A549 (cell line): ENCODE results near the gene CISD3. TPM values are rescaled to one million over a fixed set of nuclear protein-coding genes. Genes with fewer than 3 reads are reported as not detected.

Experiments
- ATAC-seq, 2 experiments: fragments of 200-7000 bp in 1 of 2; fragments of >200 bp in 1 of 2; cut with Nextera tagmentation in 1 of 2; cut with Tn5 transposase in 1 of 2; 3 replicates each; pipeline versions ENCODE4 v1.8.0 to v1.9.1; 2018 to 2020; ENCODE audit warnings: mild to moderate bottlenecking in 1 of 2, moderate library complexity in 1 of 2
- CTCF ChIA-PET: fragments of 300-600 bp; sonication (Branson Sonifier 250); formaldehyde crosslinking; extraction: SDS; loops from one replicate; lab custom pipeline; 2021; ENCODE audit warnings: antibody characterized with exemption, inconsistent platforms; lab: Yijun Ruan, JAX
- POLR2A ChIA-PET: fragments of 350-600 bp; formaldehyde crosslinking; extraction: SDS; loops from one replicate; lab custom pipeline; 2021; ENCODE audit warnings: antibody characterized with exemption, inconsistent platforms; lab: Yijun Ruan, JAX
- DNase-seq, 2 experiments: peaks; one replicate each; pipeline versions ENCODE4 v3.0.0 to v3.0.0-alpha.2; 2011 to 2016; ENCODE audit warnings: low read depth in 1 of 2, low spot score in 1 of 2
- FAIRE-seq: peaks from 2 replicates; lab custom pipeline; 2011; peaks lifted over from hg19 to GRCh38; lab: Jason Lieb, UNC
- H3K27ac ChIP-seq, 2 experiments: fragments of >200 bp; sonication (Bioruptor Twin); formaldehyde crosslinking; 3 replicates each; pipeline ENCODE4 v1.5.1; 2016 to 2017
- H3K4me1 ChIP-seq: fragments of >200 bp; sonication (Bioruptor Twin); formaldehyde crosslinking; 3 replicates; pipeline ENCODE4 v1.6.1; 2016
- H3K4me2 ChIP-seq: fragments of >200 bp; sonication (Bioruptor Twin); formaldehyde crosslinking; 3 replicates; pipeline ENCODE4 v1.6.1; 2016
- H3K4me3 ChIP-seq: fragments of >200 bp; sonication (Bioruptor Twin); formaldehyde crosslinking; 3 replicates; pipeline ENCODE4 v1.5.1; 2016
- H3K9me3 ChIP-seq: fragments of >200 bp; sonication (Bioruptor Twin); formaldehyde crosslinking; 3 replicates; pipeline ENCODE4 v1.6.1; 2016
- CBX8 ChIP-seq: fragments of 200-600 bp; sonication (generic); IDR thresholded peaks from 2 replicates; pipeline ENCODE4 v1.6.1; 2016
- CEBPB ChIP-seq, 2 experiments: fragments of >200 bp in 1 of 2; sonication (Bioruptor Twin) in 1 of 2; formaldehyde crosslinking in 1 of 2; IDR thresholded peaks; 2 replicates each; pipeline ENCODE4 v1.6.1; 2012 to 2016
- CHD2 ChIP-seq: fragments of 150-350 bp; IDR thresholded peaks from 2 replicates; pipeline ENCODE4 v1.6.1; 2014; ENCODE audit warnings: low read length; ENCODE audit not compliant: partially characterized antibody
- CHD4 ChIP-seq: fragments of 200-600 bp; sonication (generic); IDR thresholded peaks from 2 replicates; pipeline ENCODE4 v1.6.1; 2016; ENCODE audit warnings: antibody characterized with exemption, mild to moderate bottlenecking, borderline replicate concordance
- E2F6 ChIP-seq: IDR thresholded peaks from 2 replicates; pipeline ENCODE4 v1.6.1; 2012; ENCODE audit warnings: low read depth, borderline replicate concordance
- EHF ChIP-seq: fragments of 250-450 bp; sonication (Bioruptor Pico); IDR thresholded peaks from 2 replicates; pipeline ENCODE4 v1.5.0; 2020; ENCODE audit warnings: mild to moderate bottlenecking
- EHMT2 ChIP-seq: fragments of 200-600 bp; sonication (generic); IDR thresholded peaks from 2 replicates; pipeline ENCODE4 v1.6.1; 2016; ENCODE audit warnings: antibody characterized with exemption, low read depth, mild to moderate bottlenecking, moderate library complexity
- ELK1 ChIP-seq: fragments of 150-350 bp; IDR thresholded peaks from 2 replicates; pipeline ENCODE4 v1.6.1; 2014; ENCODE audit warnings: low read depth, mild to moderate bottlenecking, low read length
- FOSB ChIP-seq: fragments of 250-450 bp; sonication (Bioruptor Pico); IDR thresholded peaks from 2 replicates; pipeline ENCODE4 v1.5.0; 2020; ENCODE audit warnings: mild to moderate bottlenecking, moderate library complexity
- FOXS1 ChIP-seq: fragments of 250-450 bp; sonication (Bioruptor Pico); IDR thresholded peaks from 2 replicates; pipeline ENCODE4 v1.5.0; 2020; ENCODE audit warnings: mild to moderate bottlenecking, moderate library complexity
- HDAC2 ChIP-seq: fragments of 200-600 bp; sonication (generic); IDR thresholded peaks from 2 replicates; pipeline ENCODE4 v1.6.1; 2016
- HEYL ChIP-seq: fragments of 250-450 bp; sonication (Bioruptor Pico); IDR thresholded peaks from 2 replicates; pipeline ENCODE4 v1.8.0; 2021; ENCODE audit warnings: mild to moderate bottlenecking, moderate library complexity
- HOXA7 ChIP-seq: fragments of 250-450 bp; sonication (Bioruptor Pico); IDR thresholded peaks from 2 replicates; pipeline ENCODE4 v1.5.0; 2020; ENCODE audit warnings: mild to moderate bottlenecking, moderate library complexity
- HOXB5 ChIP-seq: fragments of 250-450 bp; sonication (Bioruptor Pico); IDR thresholded peaks from 2 replicates; pipeline ENCODE4 v1.5.0; 2020; ENCODE audit warnings: mild to moderate bottlenecking, moderate library complexity
- KDM1A ChIP-seq: fragments of 200-600 bp; sonication (generic); IDR thresholded peaks from 2 replicates; pipeline ENCODE4 v1.6.1; 2016; ENCODE audit warnings: low read depth, mild to moderate bottlenecking
- NFE2L2 ChIP-seq: fragments of 150-350 bp; conservative IDR thresholded peaks from 2 replicates; pipeline ENCODE4 v1.6.1; 2014; ENCODE audit warnings: low read length
- PHF8 ChIP-seq: fragments of 200-600 bp; sonication (generic); IDR thresholded peaks from 2 replicates; pipeline ENCODE4 v1.6.1; 2016; ENCODE audit warnings: low read depth, mild to moderate bottlenecking, antibody characterized with exemption, moderate library complexity, borderline replicate concordance
- POLR2A ChIP-seq: IDR thresholded peaks from 2 replicates; pipeline ENCODE4 v1.6.1; 2012; ENCODE audit warnings: mild to moderate bottlenecking, low read length
- RARB ChIP-seq: fragments of 250-450 bp; sonication (Bioruptor Pico); IDR thresholded peaks from 2 replicates; pipeline ENCODE4 v1.8.0; 2021; ENCODE audit warnings: mild to moderate bottlenecking, moderate library complexity
- REST ChIP-seq: fragments of 200-600 bp; sonication (generic); IDR thresholded peaks from 2 replicates; pipeline ENCODE4 v1.6.1; 2016; ENCODE audit warnings: antibody characterized with exemption, mild to moderate bottlenecking, moderate library complexity
- TFCP2L1 ChIP-seq: fragments of 250-450 bp; sonication (Bioruptor Pico); IDR thresholded peaks from 2 replicates; pipeline ENCODE4 v1.5.0; 2021; ENCODE audit warnings: mild to moderate bottlenecking
- TP53 ChIP-seq: fragments of 250-450 bp; sonication (Bioruptor Pico); IDR thresholded peaks from 2 replicates; pipeline ENCODE4 v1.5.0; 2021; ENCODE audit warnings: mild to moderate bottlenecking, moderate library complexity
- ZC3H11A ChIP-seq: fragments of 450-650 bp; IDR thresholded peaks from 2 replicates; pipeline ENCODE4 v1.6.1; 2014; ENCODE audit warnings: antibody characterized with exemption, mild to moderate bottlenecking
- ZFP36 ChIP-seq: fragments of 450-650 bp; IDR thresholded peaks from 2 replicates; pipeline ENCODE4 v1.6.1; 2014; ENCODE audit warnings: borderline replicate concordance; ENCODE audit not compliant: partially characterized antibody
- ZNF302 ChIP-seq: fragments of 250-450 bp; sonication (Bioruptor Pico); IDR thresholded peaks from 2 replicates; pipeline ENCODE4 v1.9.0; 2021; ENCODE audit warnings: inconsistent platforms, mild to moderate bottlenecking, moderate library complexity
- WGBS: methylation state at CpG from one replicate; pipeline ENCODE4 v1.1.6; 2017; ENCODE audit errors: missing lambda C conversion rate; 5-methylcytosine and 5-hydroxymethylcytosine counted together
- polyA plus RNA-seq, 4 experiments: library from polyadenylated mRNA; depleted of rRNA in 3 of 4; stranded (reverse); fragments of >200 nt; fragmentation: RNase III in 1 of 4; extraction: RNeasy Plus Mini Kit Qiagen cat#74134 plus additional on column Dnase treatment in 1 of 4; gene quantifications; 2 replicates in 3 of 4; 3 replicates in 1 of 4; pipeline ENCODE4 v1.2.3, GENCODE V29; 2011 to 2017

Gene CISD3
- polyA plus RNA-seq, 2 of the 4 experiments (the other 2 are of a cell fraction): 24.5 to 33.0 TPM

GRCh38 chr17:38748149-38748891 is 18.2 kb downstream of the CISD3 start, which contains the start of gene PCGF2 (continued):
- TF ChIP-seq CHD4 (no peak), FOSB (CRISPR knock-in tag) (no peak), ELK1 (no peak), TFCP2L1 (CRISPR knock-in tag) (no peak), FOXS1 (CRISPR knock-in tag) (no peak), ZFP36 (no peak), KDM1A (no peak), NFE2L2 (no peak), POLR2A (peak; percentile 88), TP53 (CRISPR knock-in tag) (no peak), HOXA7 (CRISPR knock-in tag) (no peak), ZNF302 (no peak), ZC3H11A (no peak), CBX8 (no peak), EHF (CRISPR knock-in tag) (no peak), HOXB5 (CRISPR knock-in tag) (peak; percentile 39; the same call in 1 of the 2 replicates), HEYL (no peak), RARB (CRISPR knock-in tag) (no peak), CHD2 (no peak)

GRCh38 chr17:38748892-38749222 is 18.7 kb downstream of the CISD3 start:
- peak overlapping the region; percentile 96 for H3K4me3 ChIP-seq
- TF ChIP-seq E2F6 (0 out of 2 replicates have a peak, but pooled peaks have one; percentile 8), CEBPB (IDR thresholded peaks at IDR 0.05) (0 out of 4 replicates have a peak, but pooled peaks of 1 of the 2 experiments have one; percentile 0), PHF8 (no peak), HDAC2 (0 out of 2 replicates have a peak, but pooled peaks have one; percentile 19), EHMT2 (no peak), REST (peak; percentile 24; the same call in 1 of the 2 replicates)
- ATAC-seq (no peak; a peak in 1 of 6 replicates), FAIRE-seq (no peak), DNase-seq (no peak)
- H3K4me1 ChIP-seq: peaks cover 39% of the 10 kb centered on the region
- ChIA-PET POLR2A (interaction anchor here (0.8 to 2.0 kb wide), 3 partner anchors 18 to 72 kb away, joined by 3 to 8 read pairs (median 5); partner anchors contain the start of gene CISD3), CTCF (interaction anchor here (0.8 to 1.4 kb wide), 2 partner anchors 14 to 17 kb away, joined by 3 to 12 read pairs; no protein-coding TSS in a partner anchor)
- peak overlapping the region; percentile 82 for H3K4me2 ChIP-seq
- no peaks in the 10 kb centered on the region for H3K9me3 ChIP-seq
- WGBS: under 1% methylated on average over 21 of the region's 32 CpGs
- peak overlapping the region; percentile 90 to 98 for H3K27ac ChIP-seq
